ENCODE measurements around the gene EIF2S3B.
A peak's percentile ranks its signal among the peaks of the same experiment; 100 is the strongest.
"Not testable (repeated sequence)": the region's sequence is repeated elsewhere in the genome, so short reads cannot be mapped to it uniquely, and the experiment has no call there.

The EIF2S3B gene

DNA sequence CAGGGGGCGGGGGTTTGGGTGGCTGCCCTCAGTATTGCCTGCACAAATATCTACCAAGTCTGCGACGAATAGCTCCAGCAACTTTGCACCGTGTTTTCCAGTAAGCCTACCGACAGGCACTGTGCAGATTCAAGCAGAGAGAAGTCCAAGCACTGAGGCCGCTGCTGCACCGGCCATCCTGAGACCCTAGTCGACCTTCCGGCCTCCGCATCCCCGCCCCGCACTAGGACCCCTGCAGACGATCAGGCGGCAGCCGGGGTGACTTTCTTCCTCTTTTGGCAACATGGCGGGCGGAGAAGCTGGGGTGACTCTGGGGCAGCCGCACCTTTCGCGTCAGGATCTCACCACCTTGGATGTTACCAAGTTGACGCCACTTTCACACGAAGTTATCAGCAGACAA lies at the start of gene EIF2S3B:
TSS of gene EIF2S3B (plus strand) at position 271 of the 400 bp plus-strand sequence. CDS start at position 284, 13 bp downstream.
- DNase-seq (ENCODE audit: low read depth), result no peak

DNA sequence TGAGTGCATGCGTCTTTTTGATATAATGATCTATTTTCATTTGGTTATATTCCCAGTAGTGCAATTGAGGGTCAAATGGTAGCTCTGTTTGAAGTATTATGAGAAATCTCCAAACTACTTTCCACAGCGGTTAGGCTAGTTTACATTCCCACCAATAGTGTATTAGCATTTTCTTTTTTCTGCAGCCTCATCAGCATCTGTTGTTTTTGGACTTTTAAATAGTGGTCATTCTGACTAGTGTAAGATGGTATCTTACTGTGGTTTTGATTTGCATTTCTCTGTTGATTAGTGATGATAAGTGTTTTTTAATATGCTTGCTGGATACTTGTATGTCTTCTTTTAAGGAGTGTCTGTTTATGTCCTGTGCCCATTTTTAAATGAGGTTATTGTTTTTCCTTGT lies 48.8 kb upstream of the EIF2S3B start:
- no peak for DNase-seq (ENCODE audit: low read depth)

- no peak for DNase-seq (ENCODE audit: low read depth)
Measured at GRCh38 chr12:10457760-10458159, 47.9 kb upstream of the EIF2S3B start.

DNA sequence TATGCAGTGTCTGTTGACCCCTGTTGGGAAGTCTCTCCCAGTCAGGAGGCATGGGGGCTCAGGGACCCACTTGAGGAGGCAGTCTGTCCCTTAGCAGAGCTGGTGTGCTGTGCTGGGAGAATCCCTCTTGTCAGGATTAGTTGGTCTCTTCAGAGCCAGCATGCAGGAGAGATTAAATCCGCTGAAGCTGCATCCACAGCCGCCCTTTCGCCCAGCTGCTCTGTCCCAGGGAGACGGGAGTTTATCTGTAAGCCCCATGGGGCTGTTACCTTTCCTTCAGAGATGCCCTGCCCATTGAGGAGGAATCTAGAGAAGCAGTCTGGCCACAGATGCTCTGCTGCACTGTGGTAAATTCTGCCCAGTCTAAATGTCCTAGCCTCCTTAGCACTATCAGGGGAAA lies 39.4 kb upstream of the EIF2S3B start:
- no peak for DNase-seq (ENCODE audit: low read depth)

DNA sequence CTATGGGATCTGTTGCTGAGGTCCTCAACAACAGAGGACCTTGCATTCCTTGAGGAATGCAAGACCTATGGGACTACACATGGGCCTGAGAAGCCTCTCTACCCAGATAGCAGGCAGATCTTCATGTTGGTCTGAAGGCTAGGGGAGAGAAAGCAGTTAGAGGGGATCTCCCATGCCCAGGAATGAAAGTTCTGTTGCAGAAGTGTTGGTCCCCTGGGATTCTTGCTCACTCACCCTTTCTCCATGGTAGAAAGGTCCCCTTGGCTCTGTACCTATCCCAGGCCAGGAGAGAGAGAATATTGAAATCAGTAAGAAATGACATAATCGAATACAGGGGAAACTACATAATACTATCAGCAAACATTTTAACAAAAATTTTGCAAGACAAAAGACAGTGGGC lies 36.0 kb upstream of the EIF2S3B start:
- DNase-seq (ENCODE audit: low read depth), result no peak

DNA sequence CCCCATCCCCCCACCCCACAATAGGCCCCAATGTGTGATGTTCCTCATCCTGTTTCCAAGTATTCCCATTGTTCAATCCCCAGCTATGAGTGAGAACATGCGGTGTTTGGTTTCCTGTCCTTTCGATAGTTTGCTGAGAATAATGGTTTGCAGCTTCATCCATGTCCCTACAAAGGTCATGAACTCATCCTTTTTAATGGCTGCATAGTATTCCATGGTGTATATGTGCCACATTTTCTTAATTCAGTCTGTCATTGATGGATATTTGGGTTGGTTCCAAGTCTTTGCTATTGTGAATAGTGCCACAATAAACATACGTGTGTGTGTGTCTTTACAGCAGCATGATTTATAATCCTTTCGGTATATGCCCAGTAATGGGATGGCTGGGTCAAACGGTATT lies 32.9 kb upstream of the EIF2S3B start:
- not testable (repeated sequence) for DNase-seq (ENCODE audit: low read depth)

DNA sequence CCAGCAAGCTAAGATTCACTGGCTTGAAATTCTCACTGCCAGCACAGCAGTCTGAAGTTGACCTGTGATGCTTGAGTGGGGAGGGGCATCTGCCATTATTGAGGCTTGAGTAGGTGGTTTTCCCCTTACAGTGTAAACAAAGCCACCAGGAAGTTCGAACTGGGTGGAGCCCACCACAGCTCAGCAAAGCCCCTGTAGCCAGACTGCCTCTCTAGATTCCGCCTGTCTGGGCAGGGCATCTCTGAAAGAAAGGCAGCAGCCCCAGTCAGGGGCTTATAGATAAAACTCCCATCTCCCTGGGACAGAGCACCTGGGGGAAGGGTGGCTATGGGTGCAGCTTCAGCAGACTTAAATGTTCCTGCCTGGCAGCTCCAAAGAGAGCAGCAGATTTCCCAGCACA lies 23.8 kb upstream of the EIF2S3B start:
- peak; percentile 5 for DNase-seq (ENCODE audit: low read depth)

DNA sequence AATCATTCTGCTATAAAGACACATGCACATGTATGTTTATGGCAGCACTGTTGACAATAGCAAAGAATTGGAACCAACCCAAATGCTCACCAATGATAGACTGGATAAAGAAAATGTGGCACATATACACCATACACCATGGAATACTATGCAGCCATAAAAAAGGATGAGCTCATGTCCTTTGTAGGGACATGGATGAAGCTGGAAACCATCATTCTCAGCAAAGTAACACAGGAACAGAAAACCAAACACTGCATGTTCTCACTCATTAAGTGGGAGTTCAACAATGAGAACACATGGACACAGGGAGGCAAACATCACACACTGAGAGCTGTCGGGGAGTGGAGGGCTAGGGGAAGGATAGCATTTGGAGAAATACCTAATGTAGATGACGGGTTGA lies 18.4 kb upstream of the EIF2S3B start:
- not testable (repeated sequence) for DNase-seq (ENCODE audit: low read depth)

DNA sequence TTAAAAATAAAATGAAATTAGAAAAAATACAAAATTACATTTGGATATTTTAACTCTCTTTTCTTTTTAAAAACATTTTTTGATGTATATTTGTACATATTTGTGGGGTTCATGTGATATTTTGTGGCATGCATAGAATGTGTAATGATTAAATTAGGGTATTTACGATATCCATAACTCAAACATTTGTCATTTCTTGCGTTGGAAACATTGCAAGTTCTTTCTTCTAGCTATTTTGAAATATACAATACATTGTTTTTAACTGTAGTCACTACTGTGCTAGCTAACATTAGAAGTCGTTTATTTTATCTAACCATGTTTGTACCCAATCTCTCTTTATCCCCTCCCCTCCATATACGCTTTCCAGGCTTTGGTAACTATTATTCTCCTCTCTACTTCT lies 13.9 kb upstream of the EIF2S3B start:
- no peak for DNase-seq (ENCODE audit: low read depth)

DNA sequence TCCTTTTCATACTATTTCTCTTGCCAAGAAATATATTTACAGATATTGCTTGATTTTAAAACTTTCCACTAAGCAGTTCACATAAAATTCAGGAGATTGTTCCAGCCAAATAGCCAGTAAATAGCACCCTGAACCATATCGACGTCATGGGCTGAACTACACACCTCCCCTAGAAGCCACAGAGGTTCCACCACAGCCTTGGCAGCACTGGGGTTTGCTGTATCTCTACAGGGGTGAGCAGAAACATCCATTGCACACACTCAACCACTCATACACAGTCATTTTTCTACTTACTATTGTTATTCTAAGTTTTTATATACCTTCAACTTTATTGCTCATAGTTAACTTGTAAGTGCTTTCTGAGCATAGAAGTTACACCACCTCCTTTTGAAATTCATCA lies 8.1 kb upstream of the EIF2S3B start:
- DNase-seq (ENCODE audit: low read depth), result peak; percentile 49

GRCh38 chr12:10498042-10498441 lies 7.6 kb upstream of the EIF2S3B start:
- DNase-seq (ENCODE audit: low read depth), result no peak

DNA sequence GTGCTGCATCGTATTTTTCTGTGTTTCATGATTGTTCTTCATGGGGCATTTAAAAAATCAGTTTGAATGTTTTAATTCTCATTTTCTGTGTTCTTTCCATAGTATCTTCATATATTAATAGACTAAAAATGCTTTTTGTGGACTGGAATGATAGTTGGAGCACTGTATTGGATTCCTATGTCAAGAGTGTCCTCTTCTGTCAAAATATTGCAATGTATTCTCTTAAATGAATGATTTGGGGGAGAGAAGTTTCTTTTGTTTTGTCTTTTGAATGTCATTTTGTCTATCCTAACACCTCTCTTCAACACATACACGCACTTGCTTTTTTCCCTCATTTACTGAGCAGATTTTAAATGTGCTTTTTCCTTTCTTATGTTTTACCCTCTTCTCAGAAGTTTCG lies 4.7 kb upstream of the EIF2S3B start:
- no peak for DNase-seq (ENCODE audit: low read depth)

GRCh38 chr12:10503460-10503859 lies 2.2 kb upstream of the EIF2S3B start:
- no peak for DNase-seq (ENCODE audit: low read depth)

GRCh38 chr12:10511756-10512355 lies 6.2 kb downstream of the EIF2S3B start:
- DNase-seq (ENCODE audit: low read depth), result no peak

DNA sequence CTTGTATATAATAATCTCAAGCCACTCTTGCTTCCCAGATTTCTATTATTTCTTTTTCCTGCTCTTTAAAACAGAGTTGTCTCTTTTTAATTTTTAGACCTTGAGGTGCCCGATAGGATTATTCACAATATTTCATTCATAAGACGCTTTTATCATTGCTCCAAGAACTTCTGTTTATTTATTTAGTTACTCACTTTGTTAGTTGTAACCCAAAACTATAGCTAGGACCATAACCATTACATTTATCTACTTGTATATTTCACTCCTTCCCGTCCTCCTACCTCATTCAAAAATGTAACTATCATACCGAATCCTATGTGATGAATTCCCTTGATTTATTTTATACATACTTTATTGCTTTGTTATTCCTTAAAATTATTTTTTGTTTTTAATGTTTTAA lies 7.1 kb downstream of the EIF2S3B start:
- DNase-seq (ENCODE audit: low read depth), result no peak

GRCh38 chr12:10521555-10521954 lies 15.9 kb downstream of the EIF2S3B start:
- DNase-seq (ENCODE audit: low read depth), result no peak

DNA sequence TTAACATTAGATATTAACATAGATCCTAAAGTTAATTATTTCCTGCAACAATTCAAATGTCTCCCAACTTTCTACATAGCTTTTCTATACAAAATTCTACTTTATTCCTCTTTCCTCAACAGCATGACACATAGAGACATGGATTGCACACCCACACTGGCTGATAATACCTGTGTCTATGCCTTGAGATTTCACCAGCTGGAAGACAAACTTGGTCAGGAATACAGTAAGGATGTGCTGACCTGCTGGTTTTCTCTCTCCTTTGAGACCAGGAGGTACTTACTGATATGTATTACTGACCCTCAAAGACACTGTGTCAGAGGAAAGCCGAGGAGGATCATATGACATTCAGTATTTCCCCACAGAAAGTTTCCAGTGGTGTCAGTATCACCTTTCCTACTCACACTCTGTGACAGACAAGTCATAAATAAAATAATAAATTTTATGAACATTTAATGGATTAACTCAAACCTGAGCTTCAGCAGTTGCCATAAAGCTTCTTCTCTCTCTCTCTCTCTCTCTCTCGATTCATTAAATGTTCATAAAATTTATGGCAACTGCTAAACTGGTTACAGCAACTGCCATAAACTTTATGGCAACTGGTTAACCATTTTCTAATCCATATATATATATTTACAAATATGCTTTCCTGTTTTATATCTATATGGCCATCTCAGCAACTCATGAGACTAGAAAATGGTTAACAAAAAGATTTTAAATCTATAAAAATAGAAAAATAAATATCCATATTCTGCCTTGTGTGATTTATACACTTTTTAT lies 22.7 kb downstream of the EIF2S3B start:
- DNase-seq (ENCODE audit: low read depth), result no peak

DNA sequence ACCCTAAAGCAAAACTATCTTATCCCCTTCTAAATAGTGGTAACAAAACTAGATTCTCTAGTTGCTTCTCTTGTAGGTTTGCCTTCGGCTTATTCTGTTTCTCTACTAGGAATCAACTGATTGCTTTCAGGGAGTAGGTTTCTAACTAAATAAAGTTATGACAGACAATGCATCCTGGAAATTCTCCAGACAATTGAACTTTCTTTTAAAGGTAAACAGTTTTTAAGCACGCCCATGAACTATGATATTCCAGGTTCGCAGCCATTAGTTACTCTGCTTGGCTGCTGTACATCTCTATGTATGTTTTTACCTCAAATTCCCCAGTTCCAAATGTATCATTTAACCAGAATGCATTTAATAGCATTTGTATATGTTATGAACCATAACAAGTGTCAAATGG lies 23.9 kb downstream of the EIF2S3B start:
- DNase-seq (ENCODE audit: low read depth), result no peak

DNA sequence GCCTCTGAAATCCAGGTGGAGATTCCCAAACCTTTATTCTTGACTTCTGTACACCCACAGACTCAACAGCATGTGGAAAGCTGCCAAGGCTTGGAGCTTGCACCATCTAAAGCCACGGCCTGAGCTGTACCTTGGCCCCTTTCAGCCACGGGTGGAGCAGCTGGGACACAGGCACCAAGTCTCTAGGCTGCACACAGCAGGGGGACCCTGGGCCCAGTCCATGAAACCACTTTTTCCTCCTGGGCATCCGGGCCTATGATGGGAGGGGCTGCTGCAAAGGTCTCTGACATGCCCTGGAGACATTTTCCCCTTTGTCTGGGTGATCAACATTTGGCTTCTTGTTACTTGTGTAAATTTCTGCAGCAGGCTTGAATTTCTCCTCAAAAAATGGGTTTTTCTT lies 32.0 kb downstream of the EIF2S3B start:
- DNase-seq (ENCODE audit: low read depth), result no peak

DNA sequence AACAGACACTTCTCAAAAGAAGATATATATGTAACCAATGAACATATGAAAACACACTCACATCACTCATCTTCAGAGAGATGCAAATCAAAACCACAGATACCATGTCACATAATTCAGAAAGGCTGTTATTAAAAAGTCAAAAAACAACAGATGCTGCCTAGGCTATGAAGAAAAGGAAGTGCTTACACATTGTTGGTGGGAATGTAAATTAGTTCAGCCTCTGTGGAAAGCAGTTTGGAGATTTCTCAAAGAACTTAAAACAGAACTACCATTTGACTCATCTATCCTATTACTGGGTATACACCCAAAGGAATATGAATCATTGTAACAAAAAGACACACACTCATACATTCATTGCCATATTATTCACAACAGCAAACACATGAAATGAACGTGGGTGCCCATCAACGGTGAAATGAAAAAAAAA lies 35.1 kb downstream of the EIF2S3B start:
- DNase-seq (ENCODE audit: low read depth), result no peak

DNA sequence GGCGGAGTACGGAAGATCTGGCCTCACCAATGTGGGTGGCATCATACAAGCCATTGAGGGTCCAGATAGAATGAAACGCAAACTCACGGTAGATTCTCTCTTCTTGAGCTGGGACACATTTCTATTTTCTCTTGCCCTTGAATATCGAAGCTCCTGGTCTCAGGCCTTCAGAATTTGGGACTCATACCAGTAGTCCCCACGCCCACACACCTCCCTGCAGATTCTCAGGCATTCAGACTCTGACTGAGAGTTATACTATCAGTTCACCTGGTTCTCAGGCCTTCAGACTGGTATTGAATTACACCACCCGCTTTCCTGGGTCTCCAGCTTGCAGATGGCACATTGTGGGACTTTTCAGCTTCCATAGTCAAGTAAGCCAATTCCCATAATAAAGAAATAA lies 37.8 kb downstream of the EIF2S3B start:
- no peak for DNase-seq (ENCODE audit: low read depth)

DNA sequence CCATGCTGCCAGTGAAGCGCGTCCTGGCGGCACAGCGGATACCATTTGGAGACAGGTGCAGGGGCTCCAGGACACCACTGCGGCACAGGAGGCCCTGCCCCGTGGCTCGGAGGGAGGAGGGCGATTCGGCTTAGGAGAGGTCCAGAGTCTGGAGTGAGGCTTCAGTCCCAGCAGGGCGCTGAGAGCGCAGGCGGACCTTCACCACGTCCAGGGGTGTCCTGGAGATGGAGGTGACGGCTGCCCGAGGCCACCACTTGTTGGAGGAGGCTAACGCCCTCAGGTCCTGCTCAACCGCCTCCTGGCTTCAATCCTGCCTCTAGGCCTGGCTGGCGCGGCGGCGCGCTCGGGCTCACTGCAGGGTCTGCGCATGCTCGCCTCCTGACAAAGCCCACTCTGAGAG lies 45.7 kb downstream of the EIF2S3B start:
- DNase-seq (ENCODE audit: low read depth), result no peak

GRCh38 chr12:10553148-10553547 lies 47.5 kb downstream of the EIF2S3B start:
- no peak for DNase-seq (ENCODE audit: low read depth)

DNA sequence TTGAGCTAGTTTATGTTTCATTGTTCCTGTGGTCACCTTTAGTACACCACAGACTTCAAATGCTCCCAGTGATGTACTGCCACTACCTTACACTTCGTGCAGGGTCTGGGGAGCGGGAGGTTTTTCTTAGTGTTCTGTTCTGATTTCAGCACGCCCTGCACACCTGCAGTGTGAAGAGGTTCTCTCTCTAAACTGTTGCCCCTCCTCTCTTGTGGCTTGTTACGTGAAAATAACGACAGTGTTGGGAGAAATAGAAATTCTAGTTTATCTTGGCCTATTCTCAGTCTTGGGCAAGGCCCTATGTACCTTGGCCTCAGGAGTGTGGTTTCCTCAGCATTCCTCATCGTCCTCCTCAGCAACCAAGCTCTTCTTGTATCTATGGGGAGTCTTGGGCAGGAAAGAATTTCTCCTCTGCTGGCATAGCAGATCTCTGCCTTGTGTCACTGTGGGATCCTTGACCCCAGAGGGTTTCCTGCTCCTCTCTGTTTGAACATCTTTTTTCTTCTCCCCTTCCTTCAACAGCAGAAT lies 48.6 kb downstream of the EIF2S3B start:
- no peak for DNase-seq (ENCODE audit: low read depth)
